GM21515 (cell line): ENCODE data around the gene EFCAB6.

Experiments
- ATAC-seq: cut with Tn5 transposase; IDR thresholded peaks from one replicate; pipeline ENCODE4 v1.9.1; 2021; ENCODE audit not compliant: unreplicated experiment

The EFCAB6 gene

GRCh38 chr22:43554694-43555365 is 257.3 kb downstream of the EFCAB6 start:
- no peak for ATAC-seq

GRCh38 chr22:43554259-43554636 is 257.9 kb downstream of the EFCAB6 start:
- no peak for ATAC-seq

GRCh38 chr22:43553451-43554258 is 258.4 kb downstream of the EFCAB6 start:
- no peak for ATAC-seq

- no peak for ATAC-seq
Observed at GRCh38 chr22:43550672-43551071, 261.4 kb downstream of the EFCAB6 start.

- ATAC-seq = no peak
Observed at GRCh38 chr22:43550024-43550620, 262.0 kb downstream of the EFCAB6 start.

GRCh38 chr22:43546186-43546585 is 265.9 kb downstream of the EFCAB6 start:
- ATAC-seq = no peak

GRCh38 chr22:43544289-43544673 is 267.8 kb downstream of the EFCAB6 start:
- ATAC-seq = no peak

- ATAC-seq = no peak
Observed at GRCh38 chr22:43543522-43544288, 268.4 kb downstream of the EFCAB6 start.

- no peak for ATAC-seq
Observed at GRCh38 chr22:43542681-43543521, 269.2 kb downstream of the EFCAB6 start.

- no peak for ATAC-seq
Observed at GRCh38 chr22:43541462-43542407, 270.4 kb downstream of the EFCAB6 start.

GRCh38 chr22:43541022-43541421 is 271.1 kb downstream of the EFCAB6 start:
- ATAC-seq = no peak

GRCh38 chr22:43540529-43540923 is 271.6 kb downstream of the EFCAB6 start:
- no peak for ATAC-seq

- no peak for ATAC-seq
Observed at GRCh38 chr22:43539572-43540528, 272.3 kb downstream of the EFCAB6 start.

GRCh38 chr22:43537019-43537585 is 275.0 kb downstream of the EFCAB6 start:
- ATAC-seq = no peak

GRCh38 chr22:43535741-43536140 is 276.4 kb downstream of the EFCAB6 start:
- no peak for ATAC-seq

- ATAC-seq = no peak
Observed at GRCh38 chr22:43535336-43535735, 276.8 kb downstream of the EFCAB6 start.

- no peak for ATAC-seq
Observed at GRCh38 chr22:43534916-43535315, 277.2 kb downstream of the EFCAB6 start.
